Measurements from ENCODE around the gene PLAGL1. TPM values are rescaled to one million over a fixed set of nuclear protein-coding genes. Genes with fewer than 3 reads are reported as not detected.
A peak's percentile ranks its signal among the peaks of the same experiment; 100 is the strongest.
"Not testable (repeated sequence)": the region's sequence is repeated elsewhere in the genome, so short reads cannot be mapped to it uniquely, and the experiment has no call there.

Gene PLAGL1
- total and polyA plus RNA-seq, 5 donors = 10.5 to 16.3 (median 15.2) TPM

DNA sequence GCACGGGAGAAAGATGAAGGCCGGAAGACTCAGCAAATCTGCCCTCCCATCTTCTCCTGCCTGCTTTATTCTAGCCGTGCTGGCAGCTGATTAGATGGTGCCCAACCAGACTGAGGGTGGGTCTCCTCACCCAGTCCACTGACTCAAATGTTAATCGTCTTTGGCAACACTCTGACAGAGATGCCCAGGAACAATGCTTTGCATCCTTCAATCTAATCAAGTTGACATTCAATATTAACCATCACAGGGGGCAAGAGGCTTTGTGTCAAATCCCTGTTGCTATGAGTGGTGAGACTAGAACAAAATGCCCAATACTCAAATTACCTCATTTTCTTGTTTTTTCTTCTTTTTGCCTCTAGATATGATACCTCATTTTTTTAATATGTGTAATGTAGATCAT lies 27.4 kb upstream of the PLAGL1 start:
- DNase-seq (no peak), ATAC-seq (no peak)
- 90% methylated on average over 4 of the region's 4 CpGs for WGBS
- no peaks in the 10 kb centered on the region for H3K27me3 ChIP-seq (ENCODE audit: control insufficient read depth, insufficient read depth)
- no peak overlapping the region for H3K4me3 ChIP-seq (ENCODE audit: low read length)
- no peaks in the 10 kb centered on the region for H3K9me3 ChIP-seq (ENCODE audit: control insufficient read depth, low read length)
- intact Hi-C loops (cut with DNase I) = no loop called here
- H3K27ac ChIP-seq (ENCODE audit: low read length) = no peak overlapping the region
- no peaks in the 10 kb centered on the region for H3K4me1 ChIP-seq (ENCODE audit: control insufficient read depth, insufficient read depth, low read length)

- WGBS = 43% methylated on average over 4 of the region's 4 CpGs
- ATAC-seq = peak in 1 of 2 donors; percentile 33
- intact Hi-C loops (cut with DNase I) = no loop called here
Observed at GRCh38 chr6:144033816-144034735, 26.0 kb upstream of the PLAGL1 start.

DNA sequence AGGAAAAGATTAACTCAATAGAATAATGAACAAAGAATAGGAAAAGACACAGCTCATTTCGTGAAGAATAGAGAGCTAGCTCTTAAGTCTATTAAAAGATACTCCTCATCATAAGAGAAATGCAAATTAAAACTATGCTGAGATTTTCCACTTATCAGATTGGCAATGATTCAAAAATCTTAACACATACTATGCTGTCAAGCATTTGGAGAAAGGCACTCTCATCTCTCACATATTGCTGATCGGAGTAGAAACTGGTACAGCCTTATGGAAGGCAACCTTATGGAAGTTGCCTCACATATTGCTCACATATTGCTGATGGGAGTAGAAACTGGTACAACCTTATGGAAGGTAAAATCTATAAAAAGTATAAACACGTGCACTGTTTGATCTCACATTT lies 21.4 kb upstream of the PLAGL1 start:
- no peak overlapping the region for H3K4me3 ChIP-seq (ENCODE audit: low read length)
- WGBS = 75% methylated on average over 3 of the region's 3 CpGs
- H3K27me3 ChIP-seq (ENCODE audit: control insufficient read depth, insufficient read depth) = no peaks in the 10 kb centered on the region
- intact Hi-C loops (cut with DNase I) = no loop called here
- ATAC-seq = no peak
- DNase-seq = no peak
- H3K4me1 ChIP-seq (ENCODE audit: control insufficient read depth, insufficient read depth, low read length) = no peaks in the 10 kb centered on the region
- no peaks in the 10 kb centered on the region for H3K9me3 ChIP-seq (ENCODE audit: control insufficient read depth, low read length)
- no peak overlapping the region for H3K27ac ChIP-seq (ENCODE audit: low read length)

More at GRCh38 chr6:144033816-144034735, 26.0 kb upstream of the PLAGL1 start:
- no peaks in the 10 kb centered on the region for H3K4me1 ChIP-seq (ENCODE audit: control insufficient read depth, insufficient read depth, low read length)
- no peak overlapping the region for H3K4me3 ChIP-seq (ENCODE audit: low read length)
- no peak for DNase-seq
- no peaks in the 10 kb centered on the region for H3K27me3 ChIP-seq (ENCODE audit: control insufficient read depth, insufficient read depth)
- H3K27ac ChIP-seq (ENCODE audit: low read length) = no peak overlapping the region
- no peaks in the 10 kb centered on the region for H3K9me3 ChIP-seq (ENCODE audit: control insufficient read depth, low read length)

DNA sequence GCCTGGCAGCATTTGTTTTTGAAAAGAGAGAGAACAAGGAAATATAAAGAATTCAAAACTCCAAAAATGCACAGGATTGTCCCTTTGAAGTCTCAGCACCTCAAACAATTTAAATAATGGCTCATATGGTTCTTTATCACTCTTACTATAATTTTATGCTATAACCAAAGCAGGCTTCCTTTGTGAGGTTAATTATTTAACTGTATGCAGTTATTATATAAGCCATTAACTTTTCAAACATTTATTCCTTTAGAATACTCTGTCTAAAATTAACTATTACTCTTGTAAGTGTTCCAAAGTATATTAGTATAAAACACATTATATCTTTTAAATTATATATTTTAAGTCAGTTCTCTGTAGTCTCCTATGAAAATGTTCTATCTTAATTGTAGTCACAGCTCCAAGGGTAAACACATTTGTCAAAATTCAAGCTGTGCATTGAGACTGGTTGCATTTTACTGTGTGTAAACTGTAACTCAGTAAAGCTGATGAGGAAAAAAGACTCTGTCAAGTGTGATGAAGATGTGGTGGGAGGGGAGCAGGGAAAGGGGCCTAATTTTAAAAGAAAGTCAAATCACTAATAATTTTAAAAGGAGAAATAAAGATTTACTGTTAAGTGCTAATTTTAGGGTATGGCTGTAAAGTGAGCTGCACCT lies 20.0 kb upstream of the PLAGL1 start:
- Histone ChIP-seq H3K4me1 (ENCODE audit: control insufficient read depth, insufficient read depth, low read length) (no peaks in the 10 kb centered on the region), H3K4me3 (ENCODE audit: low read length) (no peak overlapping the region), H3K27me3 (ENCODE audit: control insufficient read depth, insufficient read depth) (no peaks in the 10 kb centered on the region), H3K27ac (ENCODE audit: low read length) (no peak overlapping the region), H3K9me3 (ENCODE audit: control insufficient read depth, low read length) (no peaks in the 10 kb centered on the region)
- intact Hi-C loops (cut with DNase I) = no loop called here
- DNase-seq = no peak
- ATAC-seq = no peak

GRCh38 chr6:144023216-144023615 lies 15.2 kb upstream of the PLAGL1 start:
- ATAC-seq (no peak), DNase-seq (no peak)
- WGBS = 79% methylated on average over 4 of the region's 4 CpGs
- no peaks in the 10 kb centered on the region for H3K27me3 ChIP-seq (ENCODE audit: control insufficient read depth, insufficient read depth)
- no peak overlapping the region for H3K4me3 ChIP-seq (ENCODE audit: low read length)
- H3K27ac ChIP-seq (ENCODE audit: low read length) = no peak overlapping the region
- H3K9me3 ChIP-seq (ENCODE audit: control insufficient read depth, low read length) = no peaks in the 10 kb centered on the region
- no peaks in the 10 kb centered on the region for H3K4me1 ChIP-seq (ENCODE audit: control insufficient read depth, insufficient read depth, low read length)
- intact Hi-C loops (cut with DNase I) = no loop called here

- Histone ChIP-seq H3K27ac (ENCODE audit: low read length) (no peak overlapping the region), H3K4me1 (ENCODE audit: control insufficient read depth, insufficient read depth, low read length) (no peaks in the 10 kb centered on the region), H3K27me3 (ENCODE audit: control insufficient read depth, insufficient read depth) (no peaks in the 10 kb centered on the region), H3K4me3 (ENCODE audit: low read length) (no peak overlapping the region), H3K9me3 (ENCODE audit: control insufficient read depth, low read length) (no peaks in the 10 kb centered on the region)
- intact Hi-C loops (cut with DNase I) = loop anchor here in 2 of 4 donors (5.0 to 10.0 kb wide), 2 partner anchors 175 to 443 kb away; partner anchors contain the start of gene LTV1 (in 1 of the 2)
- WGBS = 83% methylated on average over 5 of the region's 5 CpGs
- no peak for ATAC-seq
- DNase-seq = no peak
Observed at GRCh38 chr6:144019929-144020328, 11.9 kb upstream of the PLAGL1 start.

DNA sequence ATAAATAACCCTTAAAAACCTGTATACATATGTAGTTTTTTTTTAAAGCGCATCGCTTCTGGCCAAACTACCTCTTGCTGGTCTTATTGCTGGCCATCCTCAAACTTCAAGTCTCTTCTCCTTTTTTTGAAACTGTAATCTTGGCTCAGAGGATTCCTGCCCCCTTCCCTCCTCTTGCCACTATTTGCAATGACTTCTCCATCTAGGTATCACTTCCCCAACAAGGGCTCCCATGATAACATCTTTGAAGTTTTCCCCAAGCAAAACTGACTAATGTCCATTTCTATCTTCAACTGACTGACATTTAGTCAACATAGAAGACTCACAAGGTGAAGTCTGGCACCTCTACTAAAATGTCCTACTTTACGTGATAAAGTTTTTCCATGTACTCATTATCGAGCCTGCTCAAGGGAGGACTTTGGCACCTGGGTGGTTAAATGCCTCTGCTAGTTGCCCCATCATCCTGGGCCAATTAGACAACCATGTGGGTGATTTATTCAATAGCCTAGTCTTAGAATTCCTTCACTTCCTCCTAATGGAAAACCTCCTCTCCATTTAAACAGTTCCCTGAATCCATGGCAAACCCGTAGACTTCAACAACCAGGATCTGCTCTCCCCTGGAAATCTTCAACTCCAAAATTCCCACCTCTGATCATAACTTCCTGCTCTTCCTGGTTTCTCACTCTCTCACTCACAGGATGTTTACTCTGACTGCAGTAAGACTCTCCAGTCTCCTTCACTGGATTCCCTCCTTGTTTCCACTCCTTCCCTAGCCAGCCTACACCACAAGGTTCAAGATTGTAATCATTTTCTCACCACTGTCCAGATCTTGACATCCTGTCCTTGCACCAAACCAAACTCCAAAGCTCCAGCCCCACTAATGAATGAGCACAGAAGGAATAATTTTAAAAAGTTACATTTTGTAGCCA lies 9.4 kb upstream of the PLAGL1 start:
- DNase-seq (no peak), ATAC-seq (no peak)
- no peaks in the 10 kb centered on the region for H3K27me3 ChIP-seq (ENCODE audit: control insufficient read depth, insufficient read depth)
- H3K4me1 ChIP-seq (ENCODE audit: control insufficient read depth, insufficient read depth, low read length) = no peaks in the 10 kb centered on the region
- WGBS = 83% methylated on average over 5 of the region's 5 CpGs
- no peak overlapping the region for H3K27ac ChIP-seq (ENCODE audit: low read length)
- intact Hi-C loops (cut with DNase I) = loop anchor here in 2 of 4 donors (5.0 to 10.0 kb wide), 2 partner anchors 173 to 440 kb away; partner anchors contain the start of gene LTV1 (in 1 of the 2)
- no peaks in the 10 kb centered on the region for H3K9me3 ChIP-seq (ENCODE audit: control insufficient read depth, low read length)
- no peak overlapping the region for H3K4me3 ChIP-seq (ENCODE audit: low read length)

GRCh38 chr6:144013486-144013909 lies 5.4 kb upstream of the PLAGL1 start:
- no peak overlapping the region for H3K4me3 ChIP-seq (ENCODE audit: low read length)
- 14% methylated on average over 8 of the region's 8 CpGs for WGBS
- ATAC-seq (peak in 1 of 2 donors; percentile 62), DNase-seq (peak; percentile 81 to 90 (median 87))
- intact Hi-C loops (cut with DNase I) = loop anchor here in 3 of 4 donors (1.0 to 10.0 kb wide), 5 partner anchors 71 to 441 kb away; partner anchors contain the start of gene LTV1 (in 1 of the 3)
- H3K27me3 ChIP-seq (ENCODE audit: control insufficient read depth, insufficient read depth) = no peaks in the 10 kb centered on the region
- H3K4me1 ChIP-seq (ENCODE audit: control insufficient read depth, insufficient read depth, low read length) = no peaks in the 10 kb centered on the region
- H3K9me3 ChIP-seq (ENCODE audit: control insufficient read depth, low read length) = no peaks in the 10 kb centered on the region
- no peak overlapping the region for H3K27ac ChIP-seq (ENCODE audit: low read length)

DNA sequence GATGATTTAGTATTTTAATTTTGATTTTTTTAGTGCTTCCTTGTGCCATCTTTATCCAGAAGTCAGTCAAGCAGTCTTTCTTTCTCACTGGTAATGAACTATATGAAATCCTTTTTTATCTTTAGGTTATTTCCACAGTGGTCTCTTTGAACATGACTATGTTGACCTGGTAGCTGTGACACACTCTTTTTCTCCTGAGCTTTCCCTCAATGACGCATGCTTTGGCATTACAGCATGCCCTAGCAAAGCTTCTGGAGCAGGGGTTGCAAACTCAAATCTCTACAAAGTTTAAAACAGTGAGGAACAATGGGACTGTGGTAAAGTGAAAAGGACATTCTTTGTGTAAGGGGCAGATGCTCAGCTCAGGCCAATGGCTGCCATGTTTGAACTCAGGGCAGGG lies 4.5 kb upstream of the PLAGL1 start:
- H3K4me3 ChIP-seq (ENCODE audit: low read length) = no peak overlapping the region
- no peaks in the 10 kb centered on the region for H3K27me3 ChIP-seq (ENCODE audit: control insufficient read depth, insufficient read depth)
- H3K27ac ChIP-seq (ENCODE audit: low read length) = no peak overlapping the region
- no peak for ATAC-seq
- no peaks in the 10 kb centered on the region for H3K9me3 ChIP-seq (ENCODE audit: control insufficient read depth, low read length)
- no peaks in the 10 kb centered on the region for H3K4me1 ChIP-seq (ENCODE audit: control insufficient read depth, insufficient read depth, low read length)
- 79% methylated on average over 1 of the region's 1 CpG for WGBS
- intact Hi-C loops (cut with DNase I) = loop anchor here in 3 of 4 donors (5.0 to 10.0 kb wide), 4 partner anchors 70 to 440 kb away; partner anchors contain the start of gene LTV1 (in 1 of the 3)
- DNase-seq = no peak

GRCh38 chr6:144009628-144010027 lies 1.6 kb upstream of the PLAGL1 start:
- not testable (repeated sequence) for ATAC-seq

More at GRCh38 chr6:144009628-144010027, 1.6 kb upstream of the PLAGL1 start:
- not testable (repeated sequence) for H3K9me3 ChIP-seq (ENCODE audit: control insufficient read depth, low read length); DNase-seq; H3K27me3 ChIP-seq (ENCODE audit: control insufficient read depth, insufficient read depth); H3K27ac ChIP-seq (ENCODE audit: low read length); H3K4me1 ChIP-seq (ENCODE audit: control insufficient read depth, insufficient read depth, low read length); H3K4me3 ChIP-seq (ENCODE audit: low read length)
- WGBS = 94% methylated on average over 2 of the region's 2 CpGs
- intact Hi-C loops (cut with DNase I) = loop anchor here in 3 of 4 donors (5.0 to 10.0 kb wide), 4 partner anchors 67 to 437 kb away; partner anchors contain the start of gene LTV1 (in 1 of the 3)

All from right cardiac atrium (tissue), 5 donors.